GM12891 (cell line): ENCODE measurements around the gene DEPP1.

Experiments
- POLR2A ChIP-seq: IDR thresholded peaks from 2 replicates; pipeline ENCODE4 v1.6.1; 2011; ENCODE audit warnings: low read depth, low read length, control low read depth
- POLR2AphosphoS5 ChIP-seq: IDR thresholded peaks from 2 replicates; pipeline ENCODE4 v1.6.1; 2011; ENCODE audit warnings: low read depth, low read length, control low read depth
- SPI1 ChIP-seq: IDR thresholded peaks from 2 replicates; pipeline ENCODE4 v1.6.1; 2011; ENCODE audit warnings: low read depth, low read length, control low read depth
- TAF1 ChIP-seq: IDR thresholded peaks from 2 replicates; pipeline ENCODE4 v1.6.1; 2011; ENCODE audit warnings: low read depth, low read length, control low read depth

- TF ChIP-seq POLR2A (no peak), POLR2AphosphoS5 (no peak), TAF1 (no peak), SPI1 (no peak)
These were observed 47.5 kb downstream of the DEPP1 start for GRCh38 chr10:44930904-44931620.
